Stimulated activated CD4-positive, alpha-beta T cell treated with anti-CD3 and anti-CD28 coated beads, Interleukin-2, amount 100 ng/mL, for 24 hours (primary cell): ENCODE data around the gene TAF6.
A peak's percentile ranks its signal among the peaks of the same experiment; 100 is the strongest.

Experiments
- DNase-seq, 2 donors: peaks; one replicate each; pipeline ENCODE4 v3.0.0-alpha.2; 2020

The TAF6 gene

GRCh38 chr7:100120733-100121036 is 1.5 kb upstream of the TAF6 start:
- no peak for DNase-seq

GRCh38 chr7:100119970-100120732 is 993 bp upstream of the TAF6 start:
- DNase-seq = peak; percentile 71 to 76

DNA sequence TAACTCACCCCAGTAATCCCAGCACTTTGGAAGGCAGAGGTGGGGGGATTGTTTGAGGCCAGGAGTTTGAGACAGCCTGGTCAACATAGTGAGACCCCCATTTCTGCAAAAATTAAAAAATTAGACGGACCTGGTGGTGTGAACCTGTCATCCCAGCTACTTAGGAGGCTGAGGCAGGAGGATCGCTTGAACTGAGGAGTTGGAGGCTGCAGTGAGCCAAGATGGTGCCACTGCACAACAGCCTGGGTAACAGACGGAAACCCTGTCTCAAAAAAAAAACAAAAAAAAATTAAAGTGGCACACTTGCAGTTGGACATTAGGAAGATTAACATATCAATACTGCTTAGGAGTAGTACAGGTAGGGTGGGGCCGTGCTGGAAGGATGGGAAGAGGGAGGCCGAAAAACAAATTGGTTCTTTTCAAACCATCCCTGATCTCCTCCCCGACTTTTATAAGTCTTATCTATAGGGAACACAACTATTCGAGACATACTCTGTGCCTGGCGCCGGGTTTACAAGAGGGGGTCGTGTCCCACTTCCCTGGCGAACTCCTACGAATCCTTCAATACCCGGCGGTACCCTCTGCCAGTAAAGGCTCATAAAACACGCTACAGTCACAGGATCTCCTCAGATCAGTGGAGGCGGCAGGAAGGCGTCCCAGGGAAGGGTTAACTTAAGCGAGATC is 628 bp downstream of the TAF6 start:
- no peak for DNase-seq

DNA sequence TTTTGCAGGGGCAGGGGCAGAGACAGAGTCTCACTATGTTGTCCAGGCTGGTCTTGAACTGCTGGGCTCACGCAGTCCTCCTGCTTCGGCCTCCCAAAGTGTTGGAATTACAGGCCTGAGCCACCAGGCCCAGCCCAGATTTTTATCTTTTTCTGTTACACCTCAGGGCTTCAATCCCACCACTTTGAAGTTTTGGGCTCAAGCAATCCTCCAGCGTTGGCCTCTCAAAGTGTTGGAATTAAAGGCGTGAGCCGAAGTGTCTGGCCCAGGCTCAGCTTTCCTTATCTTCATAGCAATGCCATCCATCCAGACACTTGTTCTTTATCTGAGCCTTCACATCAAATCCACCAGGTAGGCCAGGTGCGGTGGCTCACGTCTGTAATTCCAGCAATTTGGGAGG is 4.1 kb downstream of the TAF6 start:
- DNase-seq = no peak

DNA sequence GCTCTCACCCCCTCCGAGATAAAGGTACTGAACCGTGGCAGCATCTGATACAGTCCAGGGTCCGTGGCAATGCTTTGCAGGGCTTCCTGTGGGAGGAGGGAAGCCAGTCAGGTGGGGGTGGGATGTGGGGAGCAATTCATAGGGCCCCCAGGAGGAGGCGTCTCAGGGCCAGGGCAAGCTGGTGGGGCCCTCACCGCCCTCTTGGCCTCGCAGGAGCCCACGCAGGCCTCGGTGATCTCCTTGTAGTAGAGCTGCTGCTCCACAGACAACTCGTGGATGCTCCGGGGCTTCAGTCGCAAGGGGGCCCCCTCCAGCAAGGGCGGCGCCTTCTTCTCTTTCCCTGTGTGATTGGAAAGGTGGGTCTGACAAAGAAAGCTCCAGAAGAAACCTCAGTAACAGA is 7.2 kb downstream of the TAF6 start:
- no peak for DNase-seq

GRCh38 chr7:100111156-100111555 is 8.0 kb downstream of the TAF6 start:
- no peak for DNase-seq

DNA sequence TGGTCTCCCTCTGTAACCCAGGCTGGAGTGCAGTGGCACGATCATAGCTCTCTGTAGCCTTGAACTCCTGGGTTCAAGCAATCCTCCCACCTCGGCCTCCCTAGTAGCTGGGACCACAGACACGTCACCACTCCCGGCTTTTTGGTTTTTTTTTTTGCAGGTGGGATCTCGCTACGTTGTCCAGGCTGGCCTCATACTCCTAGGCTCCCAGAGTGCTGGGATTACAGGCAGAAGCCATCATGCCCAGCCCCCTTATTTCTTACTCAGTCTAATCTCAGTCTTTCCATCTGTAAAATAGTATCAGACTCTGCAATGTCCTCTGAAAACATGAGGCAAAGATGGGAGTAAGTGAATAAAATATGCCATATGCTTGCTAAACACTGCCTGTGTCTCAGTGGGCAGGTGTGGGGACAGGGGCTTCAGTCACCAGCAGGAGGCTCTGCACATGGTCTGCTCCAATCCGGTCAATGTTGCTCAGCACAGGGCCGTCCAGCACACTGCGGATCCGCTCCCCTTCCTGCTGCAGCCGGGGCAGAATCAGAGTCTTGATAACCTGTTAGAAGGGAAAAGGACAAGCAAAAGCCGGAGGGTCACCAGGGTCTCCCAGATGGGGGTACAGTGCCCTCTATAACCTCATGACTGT is 9.5 kb downstream of the TAF6 start:
- DNase-seq = no peak

DNA sequence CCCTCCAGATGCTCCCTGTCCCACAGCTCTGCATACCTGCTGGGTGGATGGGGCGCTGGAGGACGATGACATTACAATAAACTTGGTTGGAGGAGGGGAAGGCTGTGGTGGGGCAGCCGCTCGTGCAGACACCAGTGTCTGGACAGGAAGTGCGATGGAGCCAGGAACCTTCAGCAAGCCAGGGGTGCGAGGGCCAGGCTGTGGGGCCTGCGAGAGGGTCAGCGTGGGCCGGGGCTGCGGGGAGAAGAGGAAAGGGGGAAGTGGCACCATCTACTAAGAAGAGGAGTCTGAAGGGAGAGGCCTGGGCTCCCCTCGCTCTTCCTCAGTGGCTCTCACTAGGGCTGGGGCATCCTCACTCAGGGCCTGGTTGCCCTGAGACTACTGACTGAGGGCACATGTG is 11.3 kb downstream of the TAF6 start:
- no peak for DNase-seq

- no peak for DNase-seq
These were observed 11.9 kb downstream of the TAF6 start for GRCh38 chr7:100107125-100107737.

- no peak for DNase-seq
These were observed 12.5 kb downstream of the TAF6 start for GRCh38 chr7:100106633-100107032.

- DNase-seq = no peak
These were observed 13.6 kb downstream of the TAF6 start for GRCh38 chr7:100105534-100105933.

DNA sequence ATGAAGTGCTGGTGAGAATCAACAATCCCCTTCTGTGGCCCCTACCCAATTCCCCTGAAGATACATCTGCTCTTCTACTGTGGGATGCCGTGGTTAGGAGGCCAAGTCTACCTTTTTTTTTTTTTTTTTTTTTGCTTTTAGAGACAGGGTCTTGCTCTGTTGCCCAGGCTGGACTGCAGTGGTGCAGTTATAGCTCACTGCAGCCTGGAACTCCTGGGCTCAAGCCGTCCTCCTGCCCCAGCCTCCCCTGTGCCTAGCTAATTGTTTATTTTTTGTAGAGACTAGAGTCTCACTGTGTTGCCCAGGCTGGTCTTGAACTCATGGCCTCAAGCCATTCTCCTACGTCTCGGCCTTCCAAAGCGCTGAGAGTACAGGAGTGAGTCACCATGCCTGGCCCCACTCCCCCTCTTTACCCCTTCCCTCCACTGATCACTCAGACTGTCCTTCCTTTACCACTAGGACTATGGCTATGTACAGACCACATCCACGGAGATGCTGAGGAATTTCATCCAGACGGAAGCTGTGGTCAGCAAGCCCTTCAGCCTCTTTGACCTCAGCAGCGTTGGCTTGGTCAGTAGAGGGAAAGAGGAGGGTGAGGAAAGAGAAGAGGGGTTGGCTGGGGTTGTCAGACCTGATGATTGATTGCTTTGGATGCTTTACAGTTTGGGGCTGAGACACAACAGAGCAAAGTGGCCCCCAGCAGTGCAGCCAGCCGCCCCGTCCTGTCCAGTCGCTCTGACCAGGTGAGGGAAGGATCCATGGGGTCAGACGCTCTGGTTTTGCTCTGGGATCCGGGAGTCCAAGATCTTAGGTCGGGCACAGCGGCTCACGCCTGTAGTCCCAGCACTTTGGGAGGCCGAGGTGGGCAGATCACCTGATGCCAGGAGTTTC is 16.0 kb downstream of the TAF6 start:
- no peak for DNase-seq

DNA sequence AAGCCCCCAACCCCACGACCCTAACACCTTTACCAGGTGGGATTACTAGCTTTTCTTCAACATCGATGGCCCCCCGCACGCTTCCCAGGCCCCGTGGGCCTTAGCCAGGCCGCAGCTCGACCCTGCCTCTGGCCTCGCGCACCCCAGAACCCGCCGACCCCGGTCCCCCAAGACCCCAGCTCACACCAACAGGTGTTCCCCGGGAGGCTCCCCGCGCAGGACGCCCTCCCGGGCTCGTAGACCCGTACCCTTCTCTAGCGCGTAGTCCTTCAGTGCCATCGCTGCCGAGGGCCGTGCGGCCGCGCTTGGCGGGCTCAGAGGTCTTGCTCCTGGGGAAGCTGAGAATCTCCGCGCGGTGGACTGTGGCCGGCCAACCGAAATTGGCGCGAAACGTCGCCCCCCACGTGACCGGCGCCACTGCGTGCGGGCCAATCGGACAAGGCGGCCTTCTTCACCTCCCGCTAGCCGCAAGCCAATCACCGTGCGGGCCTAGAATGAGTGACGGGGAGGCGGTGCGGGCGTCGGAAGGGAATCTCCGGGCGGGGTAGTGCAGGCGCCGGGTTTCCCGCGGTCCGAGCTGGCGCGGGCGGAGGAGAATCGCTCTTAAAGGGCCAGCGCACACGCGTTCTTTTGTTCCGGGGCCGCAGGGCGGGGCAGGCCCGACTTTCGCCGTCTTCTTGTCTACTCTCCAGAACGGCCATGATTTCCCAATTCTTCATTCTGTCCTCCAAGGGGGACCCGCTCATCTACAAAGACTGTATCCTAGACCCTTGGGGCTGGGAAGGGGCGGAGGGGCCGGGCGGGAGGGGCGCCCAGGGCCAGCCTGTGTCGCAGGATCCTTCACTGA is 17.9 kb downstream of the TAF6 start, which contains the start of the genes AP4M1 and MCM7:
Gene AP4M1, plus strand, starts transcription at position 628 of the 847 bp plus-strand sequence. Its CDS starts 72 bp downstream, at position 700.
Gene MCM7, minus strand, starts transcription at position 382 of the 847 bp plus-strand sequence. Its CDS starts 103 bp downstream, at position 279.
- peak; percentile 98 for DNase-seq

GRCh38 chr7:100100420-100101015 is 18.6 kb downstream of the TAF6 start:
- peak; percentile 86 to 87 for DNase-seq

GRCh38 chr7:100099452-100099851 is 19.7 kb downstream of the TAF6 start:
- no peak for DNase-seq

- no peak for DNase-seq
These were observed 20.2 kb downstream of the TAF6 start for GRCh38 chr7:100098913-100099312.

- no peak for DNase-seq
These were observed 23.5 kb downstream of the TAF6 start for GRCh38 chr7:100095704-100096103.

GRCh38 chr7:100095289-100095688 is 23.9 kb downstream of the TAF6 start:
- DNase-seq = no peak

GRCh38 chr7:100093925-100094486 is 25.2 kb downstream of the TAF6 start:
- DNase-seq = no peak

DNA sequence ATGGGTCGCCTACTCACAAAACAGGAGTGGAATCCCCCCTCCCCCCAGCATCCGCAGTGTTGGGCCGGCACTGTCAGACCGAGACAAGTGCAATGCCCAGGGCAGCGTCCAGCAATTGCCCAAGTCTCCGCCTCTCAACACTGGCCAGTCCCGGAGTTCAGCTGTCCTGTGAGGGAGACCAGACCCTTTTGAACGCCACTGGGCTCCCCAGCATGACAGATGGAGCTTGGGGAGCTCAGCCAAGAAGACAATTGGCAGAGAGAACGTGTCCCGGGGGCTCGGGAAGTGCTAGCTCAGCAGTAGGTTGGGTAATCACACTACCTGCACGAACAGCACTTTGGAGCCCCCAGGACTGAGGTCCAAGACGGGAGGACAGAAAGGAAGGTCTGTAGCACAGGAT is 25.7 kb downstream of the TAF6 start:
- no peak for DNase-seq

DNA sequence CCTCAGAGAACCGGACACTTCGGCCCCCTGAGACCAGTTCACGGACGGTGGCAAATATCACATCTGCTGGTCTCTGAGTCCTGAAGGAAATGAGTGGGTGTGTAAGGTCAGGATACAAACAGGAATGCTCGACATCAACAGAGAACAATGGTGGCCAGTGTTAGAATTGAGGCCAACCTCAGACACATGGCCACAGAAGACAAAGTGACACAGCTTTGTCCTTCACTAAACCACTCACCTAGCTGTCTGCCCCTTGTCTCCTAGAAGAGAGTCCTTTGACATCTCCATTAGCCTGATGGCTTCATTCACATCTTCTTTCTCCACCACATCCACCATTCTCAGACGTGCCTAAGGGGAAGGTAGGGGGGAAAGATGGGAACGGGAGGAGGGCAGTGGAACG is 26.1 kb downstream of the TAF6 start:
- no peak for DNase-seq
